GM23248 (cell line): ENCODE results near the gene CLDN7.

Experiments used
- EZH2 ChIP-seq: fragments of 200-600 bp; sonication (generic); IDR thresholded peaks from 2 replicates; pipeline ENCODE4 v1.6.1; 2018; ENCODE audit warnings: antibody characterized with exemption, mild to moderate bottlenecking; ENCODE audit not compliant: insufficient read depth, poor library complexity, severe bottlenecking
- EZH2phosphoT487 ChIP-seq: fragments of 200-600 bp; sonication (generic); IDR thresholded peaks from 2 replicates; pipeline ENCODE4 v1.6.1; 2018; ENCODE audit warnings: antibody characterized with exemption, moderate library complexity, mild to moderate bottlenecking, low read depth; ENCODE audit not compliant: insufficient read depth

DNA sequence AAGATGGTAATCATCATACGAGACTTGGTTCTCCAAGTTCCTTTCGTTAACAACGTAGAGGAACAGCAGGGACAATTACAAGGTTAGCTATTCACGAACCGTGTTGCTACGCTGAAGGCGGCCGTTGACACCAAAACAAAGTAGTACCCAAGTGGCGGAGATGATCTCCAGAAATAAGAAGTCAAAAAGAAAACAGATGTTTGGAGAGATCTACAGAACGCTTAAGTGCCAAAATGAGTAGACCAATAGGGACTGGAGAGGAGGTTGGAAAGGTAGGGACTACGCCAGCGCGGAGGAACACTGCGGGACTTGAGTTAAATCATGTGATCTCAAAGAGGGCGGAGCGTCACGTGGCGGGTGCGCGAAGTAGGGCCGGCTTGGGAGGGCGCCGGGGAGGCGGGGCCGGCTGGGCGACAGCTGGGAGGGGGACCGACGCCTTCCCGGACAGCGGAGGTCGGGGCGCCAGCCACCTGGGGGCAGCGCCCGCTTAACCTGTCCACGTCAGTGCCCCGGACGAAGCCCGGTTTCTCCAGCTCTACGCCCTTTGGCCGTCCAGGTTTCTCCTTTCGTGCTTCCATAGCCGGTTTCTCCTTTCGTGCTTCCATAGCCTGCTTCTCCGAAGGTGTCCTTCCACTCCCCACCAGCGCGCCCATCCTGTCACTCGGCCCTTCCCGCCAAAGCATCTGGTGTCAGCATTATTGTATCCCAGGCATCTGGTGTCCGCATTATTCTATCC is 19.4 kb downstream of the CLDN7 start:
- TF ChIP-seq EZH2phosphoT487 (no peak), EZH2 (no peak)
